Right cardiac atrium (tissue), 5 donors: ENCODE data around the gene CACTIN. TPM values are rescaled to one million over a fixed set of nuclear protein-coding genes. Genes with fewer than 3 reads are reported as not detected.

ENCODE experiments used
- ATAC-seq, 2 donors: fragments of 200-7000 bp; cut with Tn5 transposase; one replicate each; pipeline versions ENCODE4 v1.8.0 to v1.9.1; 2020; ENCODE audit warnings: moderate library complexity in 2 of 2, mild to moderate bottlenecking in 1 of 2
- DNase-seq, 3 donors: peaks; one replicate each; pipeline ENCODE4 v3.0.0-alpha.2; 2020
- H3K27ac ChIP-seq: one replicate; pipeline ENCODE4 v1.5.1; 2013; ENCODE audit warnings: mild to moderate bottlenecking, low read length, control low read depth, moderate library complexity
- H3K27me3 ChIP-seq: one replicate; pipeline ENCODE4 v1.6.1; 2013; ENCODE audit not compliant: control insufficient read depth, insufficient read depth
- H3K4me1 ChIP-seq: one replicate; pipeline ENCODE4 v1.6.1; 2013; ENCODE audit warnings: low read length; ENCODE audit not compliant: control insufficient read depth, insufficient read depth
- H3K4me3 ChIP-seq: one replicate; pipeline ENCODE4 v1.5.1; 2013; ENCODE audit warnings: low read length, control low read depth
- H3K9me3 ChIP-seq: one replicate; pipeline ENCODE4 v1.6.1; 2013; ENCODE audit warnings: low read length; ENCODE audit not compliant: control insufficient read depth
- WGBS: extraction: QIAGEN DNeasy Blood & Tissue Kit; methylation state at CpG from one replicate; pipeline ENCODE4 v1.1.7; 2013; 5-methylcytosine and 5-hydroxymethylcytosine counted together
- intact Hi-C, 4 donors: fragments of 100-400 bp; cut with DNase I; formaldehyde crosslinking; loops; one replicate each; pipeline versions ENCODE4 v1.11.0 to v1.14.0; 2022 to 2023
- polyA plus RNA-seq: library from polyadenylated mRNA; stranded (reverse); fragments of 200-250 nt; gene quantifications from one replicate; pipeline ENCODE4 v1.2.3, GENCODE V29; 2013
- total RNA-seq, 4 donors: library from RNA; stranded (reverse); fragmentation: NEBNext Ultra II Directional; extraction: Animal tissue kit (Norgen Biotek cat#: 25700); gene quantifications; one replicate each; pipeline ENCODE4 v1.2.1, GENCODE V29; 2021
- donor health status: healthy with polysubstance abuse.
- donor health status: DM: no; HTN: yes; CAD: no.
- donor health status: DM: no; HTN: no; CAD: no.
- donor health status: DM: no; HTN: yes; CAD: no; lungs with severe emphysema.
- donor health status: DM: yes; HTN: yes; CAD: no.

Gene CACTIN
- total and polyA plus RNA-seq, 5 donors: 13.5 to 17.8 (median 14.4) TPM

GRCh38 chr19:3661284-3662238 lies 35.0 kb upstream of the CACTIN start:
- H3K27ac ChIP-seq: no peak overlapping the region
- no peaks in the 10 kb centered on the region for H3K9me3 ChIP-seq
- WGBS: 95% methylated on average over 34 of the region's 34 CpGs
- no peaks in the 10 kb centered on the region for H3K27me3 ChIP-seq
- no peak overlapping the region for H3K4me3 ChIP-seq
- intact Hi-C loops: no loop called here
- ATAC-seq: no peak
- no peaks in the 10 kb centered on the region for H3K4me1 ChIP-seq
- DNase-seq: no peak

GRCh38 chr19:3660493-3661219 lies 34.1 kb upstream of the CACTIN start:
- H3K27ac ChIP-seq: no peak overlapping the region
- H3K4me3 ChIP-seq: no peak overlapping the region
- ATAC-seq: no peak
- H3K27me3 ChIP-seq: no peaks in the 10 kb centered on the region
- 80% methylated on average over 23 of the region's 23 CpGs for WGBS
- H3K4me1 ChIP-seq: no peaks in the 10 kb centered on the region
- DNase-seq: no peak
- intact Hi-C loops: no loop called here
- no peaks in the 10 kb centered on the region for H3K9me3 ChIP-seq

GRCh38 chr19:3659746-3660112 lies 33.1 kb upstream of the CACTIN start:
- 97% methylated on average over 22 of the region's 22 CpGs for WGBS
- H3K27me3 ChIP-seq: no peaks in the 10 kb centered on the region
- DNase-seq (peak in 1 of 3 donors; percentile 42), ATAC-seq (no peak)
- intact Hi-C loops: no loop called here
- no peaks in the 10 kb centered on the region for H3K9me3 ChIP-seq
- no peaks in the 10 kb centered on the region for H3K4me1 ChIP-seq
- no peak overlapping the region for H3K27ac ChIP-seq
- H3K4me3 ChIP-seq: no peak overlapping the region

- intact Hi-C loops: no loop called here
- no peaks in the 10 kb centered on the region for H3K27me3 ChIP-seq
- ATAC-seq (no peak), DNase-seq (peak in 1 of 3 donors; percentile 31)
- H3K27ac ChIP-seq: no peak overlapping the region
- H3K4me3 ChIP-seq: no peak overlapping the region
- 91% methylated on average over 37 of the region's 37 CpGs for WGBS
- no peaks in the 10 kb centered on the region for H3K9me3 ChIP-seq
- no peaks in the 10 kb centered on the region for H3K4me1 ChIP-seq
Observed at GRCh38 chr19:3658870-3659745, 32.5 kb upstream of the CACTIN start.

GRCh38 chr19:3658004-3658869 lies 31.6 kb upstream of the CACTIN start:
- WGBS: 75% methylated on average over 39 of the region's 39 CpGs
- intact Hi-C loops: no loop called here
- no peaks in the 10 kb centered on the region for H3K27me3 ChIP-seq
- ATAC-seq: peak; percentile 43 to 57
- H3K4me3 ChIP-seq: no peak overlapping the region
- H3K27ac ChIP-seq: no peak overlapping the region
- DNase-seq: peak; percentile 59 to 77 (median 77)
- no peaks in the 10 kb centered on the region for H3K9me3 ChIP-seq
- no peaks in the 10 kb centered on the region for H3K4me1 ChIP-seq

GRCh38 chr19:3657395-3657769 lies 30.8 kb upstream of the CACTIN start:
- ATAC-seq: no peak
- peak in 1 of 3 donors; percentile 45 for DNase-seq
- intact Hi-C loops: no loop called here
- H3K9me3 ChIP-seq: no peaks in the 10 kb centered on the region
- no peak overlapping the region for H3K27ac ChIP-seq
- no peaks in the 10 kb centered on the region for H3K4me1 ChIP-seq
- H3K27me3 ChIP-seq: no peaks in the 10 kb centered on the region
- WGBS: 98% methylated on average over 16 of the region's 16 CpGs
- H3K4me3 ChIP-seq: no peak overlapping the region

- no peaks in the 10 kb centered on the region for H3K4me1 ChIP-seq
- ATAC-seq: no peak
- no peak overlapping the region for H3K4me3 ChIP-seq
- intact Hi-C loops: no loop called here
- no peaks in the 10 kb centered on the region for H3K9me3 ChIP-seq
- peak in 1 of 3 donors; percentile 11 for DNase-seq
- WGBS: 97% methylated on average over 19 of the region's 19 CpGs
- H3K27ac ChIP-seq: no peak overlapping the region
- no peaks in the 10 kb centered on the region for H3K27me3 ChIP-seq
Observed at GRCh38 chr19:3656747-3657394, 30.3 kb upstream of the CACTIN start.

- intact Hi-C loops: no loop called here
- H3K4me3 ChIP-seq: no peak overlapping the region
- peak in 2 of 3 donors; percentile 44 to 59 for DNase-seq
- ATAC-seq: no peak
- H3K27me3 ChIP-seq: no peaks in the 10 kb centered on the region
- no peak overlapping the region for H3K27ac ChIP-seq
- no peaks in the 10 kb centered on the region for H3K4me1 ChIP-seq
- H3K9me3 ChIP-seq: no peaks in the 10 kb centered on the region
- WGBS: 90% methylated on average over 36 of the region's 36 CpGs
Observed at GRCh38 chr19:3656073-3656746, 29.6 kb upstream of the CACTIN start.

GRCh38 chr19:3655402-3656072 lies 28.9 kb upstream of the CACTIN start:
- intact Hi-C loops: no loop called here
- H3K4me3 ChIP-seq: no peak overlapping the region
- WGBS: 85% methylated on average over 25 of the region's 25 CpGs
- H3K9me3 ChIP-seq: no peaks in the 10 kb centered on the region
- no peaks in the 10 kb centered on the region for H3K27me3 ChIP-seq
- ATAC-seq: peak in 1 of 2 donors; percentile 5
- H3K27ac ChIP-seq: no peak overlapping the region
- no peaks in the 10 kb centered on the region for H3K4me1 ChIP-seq
- DNase-seq: peak in 1 of 3 donors; percentile 50
